Choroid plexus epithelial cell (primary cell): ENCODE measurements around the gene P4HA2.
"Not testable (repeated sequence)": the region's sequence is repeated elsewhere in the genome, so short reads cannot be mapped to it uniquely, and the experiment has no call there.

ENCODE experiments used
- DNase-seq: peaks from one replicate; pipeline ENCODE4 v3.0.0-alpha.2; 2010; ENCODE audit warnings: low read depth
- H3K4me3 ChIP-seq: 2 replicates; pipeline ENCODE4 v1.5.1; 2011; ENCODE audit warnings: low read depth, mild to moderate bottlenecking, control low read depth, low read length, moderate library complexity
- CTCF ChIP-seq: conservative IDR thresholded peaks from 2 replicates; pipeline ENCODE4 v1.5.1; 2011; ENCODE audit warnings: low read depth, mild to moderate bottlenecking, control low read depth, inconsistent platforms, low read length, moderate library complexity

The P4HA2 gene

DNA sequence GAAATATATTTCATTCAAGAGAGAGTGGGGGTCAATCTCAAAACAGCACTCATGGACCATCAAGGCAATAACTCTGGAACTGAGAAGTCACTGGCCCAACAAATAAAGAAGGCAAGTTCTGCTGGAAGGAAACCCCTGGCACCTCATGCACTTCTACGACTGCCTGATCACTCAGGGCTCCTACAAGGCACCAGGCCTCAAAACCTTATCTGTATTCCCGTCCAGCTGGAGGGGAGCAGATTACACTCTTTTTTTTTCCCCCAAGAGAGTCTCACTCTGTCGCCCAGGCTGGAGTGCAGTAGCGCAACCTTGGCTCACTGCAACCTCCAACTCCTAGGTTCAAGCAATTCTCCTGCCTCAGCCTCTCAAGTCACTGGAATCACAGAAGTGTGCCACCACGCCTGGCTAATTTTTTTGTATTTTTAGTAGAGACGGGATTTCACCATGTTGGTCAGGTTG lies 49.9 kb downstream of the P4HA2 start:
- no peak for DNase-seq
- TF ChIP-seq CTCF: no peak
- H3K4me3 ChIP-seq: no peak overlapping the region

GRCh38 chr5:132176987-132177386 lies 50.7 kb downstream of the P4HA2 start:
- peak; percentile 51 for DNase-seq
- peak; percentile 53 for TF ChIP-seq CTCF
- no peak overlapping the region for H3K4me3 ChIP-seq

- H3K4me3 ChIP-seq: no peak overlapping the region
- DNase-seq: no peak
- TF ChIP-seq CTCF: no peak
Measured at GRCh38 chr5:132176521-132176945, 51.1 kb downstream of the P4HA2 start.

- no peak for TF ChIP-seq CTCF
- H3K4me3 ChIP-seq: no peak overlapping the region
- DNase-seq: no peak
Measured at GRCh38 chr5:132162945-132163344, 64.7 kb downstream of the P4HA2 start.

- not testable (repeated sequence) for DNase-seq, H3K4me3 ChIP-seq
Measured at GRCh38 chr5:132161574-132162326, 65.9 kb downstream of the P4HA2 start.

DNA sequence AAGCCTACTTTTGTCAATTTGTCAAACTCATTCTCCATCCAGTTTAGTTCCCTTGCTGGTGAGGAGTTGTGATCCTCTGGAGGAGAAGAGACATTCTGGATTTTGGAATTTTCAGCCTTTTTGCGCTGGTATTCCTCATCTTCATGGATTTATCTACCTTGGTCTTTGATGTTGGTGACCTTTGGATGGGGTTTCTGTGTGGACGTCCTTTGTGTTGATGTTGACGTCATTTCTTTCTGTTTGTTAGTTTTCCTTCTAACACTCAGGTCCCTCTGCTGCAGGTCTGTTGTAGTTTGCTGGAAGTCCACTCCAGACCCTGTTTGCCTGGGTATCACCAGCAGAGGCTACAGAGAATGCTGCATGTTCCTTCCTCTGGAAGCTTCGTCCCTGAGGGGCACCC lies 71.2 kb downstream of the P4HA2 start:
- no peak for DNase-seq
- H3K4me3 ChIP-seq: no peak overlapping the region
- TF ChIP-seq CTCF: no peak

DNA sequence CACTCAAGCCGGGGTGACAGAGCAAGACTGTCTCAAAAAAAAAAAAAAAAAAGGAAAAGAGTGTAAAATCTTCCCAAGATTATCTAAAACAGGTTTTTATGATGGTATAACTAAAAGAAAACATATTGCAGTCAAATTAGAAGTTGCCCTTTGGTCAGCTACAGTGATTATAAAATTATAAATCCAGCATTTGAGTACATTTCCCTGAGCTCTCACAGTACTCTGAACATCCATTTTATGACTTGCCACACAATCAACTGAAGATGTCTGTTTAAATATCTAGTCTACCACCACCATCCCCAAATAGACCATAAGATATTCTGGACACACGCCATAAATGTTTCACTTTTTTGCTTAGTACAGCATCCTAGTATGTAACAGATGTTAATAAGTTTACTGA lies 77.1 kb downstream of the P4HA2 start:
- no peak for TF ChIP-seq CTCF
- H3K4me3 ChIP-seq: no peak overlapping the region
- no peak for DNase-seq
